Stimulated activated CD4-positive, alpha-beta T cell treated with anti-CD3 and anti-CD28 coated beads, Interleukin-1b, Interleukin-23, amount 100 ng/mL, for 48 hours (primary cell): Measurements from ENCODE around the gene C1orf53.
"Not testable (repeated sequence)": the region's sequence is repeated elsewhere in the genome, so short reads cannot be mapped to it uniquely, and the experiment has no call there.

Experiments
- DNase-seq: peaks from one replicate; pipeline ENCODE4 v3.0.0-alpha.2; 2020

C1orf53 gene

DNA sequence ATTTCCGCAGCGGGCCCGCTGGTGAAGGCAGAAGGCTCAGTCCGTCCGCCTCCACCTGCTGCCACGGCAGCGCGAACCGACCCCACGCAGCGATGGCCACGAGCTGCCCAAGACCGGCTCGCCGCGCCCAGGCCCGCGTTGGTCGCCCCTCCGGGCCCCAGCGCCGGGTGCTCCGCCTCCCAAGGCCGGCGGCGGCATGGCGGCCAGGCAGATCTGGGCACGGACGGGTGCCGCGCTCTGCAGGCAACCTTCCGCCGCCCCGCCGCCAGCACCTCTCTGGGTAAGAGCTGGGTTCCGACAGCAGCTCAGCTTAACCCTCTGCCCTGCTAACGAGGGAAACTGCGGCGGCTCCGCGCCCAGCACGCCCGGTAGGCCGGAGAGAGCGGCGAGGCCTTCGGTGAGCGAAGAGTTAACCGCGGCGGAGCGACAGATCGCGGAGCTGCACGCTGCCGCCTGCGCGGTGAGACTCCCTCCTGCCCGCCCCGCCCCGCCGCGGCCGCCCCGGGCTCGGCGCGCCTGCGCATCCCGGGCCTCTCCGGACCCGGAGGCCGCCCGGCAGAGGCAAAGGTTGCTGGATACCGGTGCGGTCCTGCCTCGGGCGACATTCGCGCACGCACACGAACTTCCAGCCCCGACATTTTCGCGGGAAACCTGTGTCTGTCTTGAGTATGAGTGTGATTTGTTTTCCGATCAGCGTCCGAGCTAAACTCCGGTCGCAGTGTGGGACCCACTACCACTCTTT, at the start of gene C1orf53:
TSS of gene C1orf53 (plus strand) at position 177 of the 742 bp plus-strand sequence. CDS start at position 197, 20 bp downstream.
- peak; percentile 76 for DNase-seq

DNA sequence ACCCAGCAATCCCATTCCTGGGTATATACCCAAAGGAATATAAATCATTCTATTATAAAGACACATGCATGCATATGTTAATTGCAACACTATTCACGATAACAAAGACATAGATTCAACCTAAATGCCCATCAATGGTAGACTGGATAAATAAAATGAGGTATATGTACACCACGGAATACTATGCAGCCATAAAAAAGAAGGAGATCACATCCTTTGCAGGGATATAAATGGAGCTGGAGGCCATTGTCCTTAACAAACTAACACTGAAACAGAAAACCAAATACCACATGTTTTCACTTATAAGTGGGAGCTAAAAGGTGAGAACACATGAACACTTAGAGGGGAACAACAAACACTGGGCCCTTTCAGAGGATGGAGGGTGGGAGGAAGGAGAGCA, 46.7 kb upstream of the C1orf53 start:
- DNase-seq = not testable (repeated sequence)

DNA sequence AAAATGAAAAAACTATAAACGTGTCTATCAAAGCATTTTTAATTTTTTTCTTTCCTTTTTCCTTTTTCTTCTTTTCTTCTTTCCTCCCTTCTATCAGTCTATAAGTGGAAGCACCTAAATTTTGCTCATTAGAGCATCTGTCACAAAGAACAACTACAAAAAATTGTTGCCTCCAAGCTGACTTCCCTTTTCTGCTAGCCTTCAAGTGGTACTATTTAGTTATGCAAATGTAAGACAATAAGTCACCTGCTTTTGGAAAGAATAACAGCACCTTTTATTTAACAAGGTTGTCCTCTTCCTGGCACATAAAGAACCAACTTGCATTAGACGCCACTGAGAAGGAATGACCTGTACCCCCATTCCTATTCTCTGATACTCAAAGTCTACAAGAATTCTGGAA, 45.0 kb upstream of the C1orf53 start:
- no peak for DNase-seq

DNA sequence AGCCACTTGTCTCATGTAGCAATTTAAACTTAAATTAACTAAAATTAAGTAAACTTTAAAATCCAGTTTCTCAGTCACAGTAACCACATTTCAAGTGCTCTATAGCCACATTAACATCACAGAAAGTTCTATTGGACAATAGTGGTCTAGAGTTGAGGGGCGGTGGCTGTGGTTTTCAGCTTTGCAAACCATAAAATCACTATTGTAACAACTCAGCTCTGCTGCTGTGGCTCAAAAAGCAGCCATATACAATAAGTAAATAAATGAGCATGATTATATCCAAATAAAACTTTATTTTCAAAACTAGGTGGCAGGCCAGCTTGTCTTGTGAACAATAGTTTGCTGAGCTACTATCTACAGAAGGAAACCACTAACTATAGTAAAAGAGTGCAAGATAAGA, 43.4 kb upstream of the C1orf53 start:
- no peak for DNase-seq

DNA sequence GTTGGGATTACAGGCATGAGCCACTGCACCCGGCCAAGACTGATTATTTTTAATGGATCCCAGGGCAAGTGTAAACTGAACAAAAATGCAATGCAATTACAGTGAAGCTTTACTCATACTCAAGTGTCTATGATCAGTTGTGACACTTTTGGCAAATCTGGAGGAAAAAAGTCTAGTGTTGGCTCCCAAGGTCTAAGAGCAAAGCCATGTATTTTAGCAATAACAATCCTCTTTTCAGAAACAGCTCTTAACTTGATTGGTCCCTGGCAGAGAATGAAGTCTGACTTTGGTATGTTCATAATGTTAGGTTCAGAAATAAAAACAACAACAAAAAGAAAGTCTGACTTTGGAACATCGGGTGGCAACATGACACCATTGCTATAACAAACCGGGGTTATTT, 40.2 kb upstream of the C1orf53 start:
- no peak for DNase-seq

DNA sequence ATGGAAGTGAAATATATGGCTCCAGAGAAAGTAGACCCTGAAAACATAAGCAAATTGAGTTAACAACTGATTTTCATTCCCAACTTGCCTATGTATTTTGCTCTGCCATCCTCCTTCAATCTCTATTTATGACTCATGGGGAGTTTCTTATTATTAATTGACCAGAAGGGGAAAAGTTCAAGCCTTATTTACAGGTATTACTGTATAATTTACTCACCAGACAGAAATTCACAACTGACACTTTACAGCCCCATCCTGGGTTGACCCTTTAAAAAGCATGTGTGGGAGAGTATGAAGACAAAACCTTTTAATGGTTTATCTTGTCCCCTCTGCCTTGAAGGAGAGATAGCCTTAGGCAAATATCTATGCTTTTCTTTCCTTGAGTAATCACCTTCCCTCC, 39.8 kb upstream of the C1orf53 start:
- no peak for DNase-seq

DNA sequence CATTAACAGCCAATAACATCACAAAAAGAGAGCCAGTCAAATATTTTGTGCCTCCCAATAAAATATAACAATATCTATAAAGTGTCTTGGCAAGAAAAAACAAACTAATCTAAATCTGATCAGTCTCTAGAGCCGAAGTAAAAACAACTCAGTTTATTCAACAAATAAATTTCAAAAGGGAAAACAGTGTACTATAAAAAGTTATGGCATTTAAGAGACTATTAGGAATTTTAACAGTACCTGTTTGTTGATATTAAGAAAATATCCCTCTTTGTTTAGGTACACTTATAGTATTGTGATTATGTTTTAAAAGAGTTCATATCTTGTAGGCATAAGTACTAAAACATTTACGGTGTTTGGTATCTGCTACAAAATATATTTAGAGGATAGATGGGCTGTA, 36.6 kb upstream of the C1orf53 start:
- no peak for DNase-seq

DNA sequence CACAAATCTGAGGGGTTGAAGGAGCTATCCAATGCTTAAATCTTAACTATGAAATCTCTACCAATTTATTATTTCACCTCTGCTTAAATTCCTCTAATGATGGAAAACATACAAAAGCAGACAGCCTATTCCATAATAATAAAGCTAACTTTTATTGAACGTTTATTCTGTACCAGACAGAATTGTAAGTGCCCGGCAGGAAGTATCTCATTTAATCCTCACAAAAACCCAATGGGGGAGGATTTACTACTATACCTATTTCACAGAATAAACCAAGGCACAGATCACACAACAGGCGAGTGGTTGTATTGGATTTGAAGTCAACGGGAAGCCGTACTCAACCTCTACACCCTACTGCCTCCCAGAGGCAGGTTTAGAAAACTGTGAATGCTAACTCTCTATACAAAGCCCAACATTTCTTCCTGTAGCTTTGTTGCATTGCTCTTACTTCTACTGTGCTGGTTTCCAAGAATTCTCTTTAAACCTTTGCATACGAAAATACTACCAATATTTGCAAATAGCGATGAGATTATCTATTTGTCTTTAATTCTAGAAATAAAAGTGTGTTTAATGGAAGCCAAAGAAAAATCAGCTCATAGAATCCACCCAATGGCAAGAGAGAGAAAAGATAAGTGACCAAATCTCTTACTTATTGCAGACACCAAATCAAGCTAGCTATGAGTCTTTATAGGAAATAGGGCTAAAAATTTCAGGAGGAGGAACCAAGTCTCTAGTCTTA, 33.5 kb upstream of the C1orf53 start:
- DNase-seq = peak; percentile 15

DNA sequence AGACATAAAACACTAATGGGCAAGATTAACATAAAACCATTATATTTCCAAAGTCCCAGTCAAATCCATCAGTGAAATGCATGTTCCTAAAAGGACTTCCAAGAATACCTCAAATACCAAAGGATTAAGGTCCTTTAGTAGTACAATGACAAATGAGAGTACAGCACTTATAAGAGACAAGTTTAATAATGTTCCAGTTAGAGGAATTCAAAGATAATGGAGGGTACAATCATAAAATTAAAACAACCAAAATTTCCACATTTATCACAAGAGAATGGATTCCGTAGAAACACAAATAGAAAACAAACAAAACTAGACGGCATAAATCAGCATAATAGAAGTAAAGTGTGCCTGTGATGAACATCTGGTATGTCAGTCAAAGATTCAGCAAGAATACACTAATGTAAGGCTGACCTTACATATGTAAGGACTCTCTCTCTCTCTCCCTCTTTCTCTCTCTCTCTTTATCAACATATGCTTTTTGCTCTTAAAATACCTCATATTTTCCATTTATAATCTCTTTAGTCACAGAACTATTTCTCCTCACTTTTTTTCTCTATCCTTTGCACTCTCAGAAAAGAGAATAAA, 32.8 kb upstream of the C1orf53 start:
- no peak for DNase-seq

DNA sequence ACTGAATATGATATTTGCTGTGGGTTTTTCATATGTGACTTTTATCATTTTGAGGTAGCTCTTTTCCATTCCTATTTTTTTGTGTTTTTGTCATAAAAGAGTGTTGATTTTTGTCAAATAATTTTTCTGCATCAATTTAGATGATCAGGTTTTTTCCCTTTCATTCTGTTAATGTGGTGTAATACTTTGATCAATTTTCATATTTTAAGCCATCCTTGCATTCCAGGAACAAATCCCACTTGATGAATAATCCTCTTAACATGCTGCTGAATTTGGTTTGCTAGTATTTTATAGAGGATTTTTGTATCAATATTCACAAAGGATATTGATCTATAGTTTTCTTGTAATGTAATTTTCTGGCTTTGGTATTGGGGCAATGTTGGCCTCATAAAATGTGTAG, 25.5 kb upstream of the C1orf53 start:
- DNase-seq = no peak

DNA sequence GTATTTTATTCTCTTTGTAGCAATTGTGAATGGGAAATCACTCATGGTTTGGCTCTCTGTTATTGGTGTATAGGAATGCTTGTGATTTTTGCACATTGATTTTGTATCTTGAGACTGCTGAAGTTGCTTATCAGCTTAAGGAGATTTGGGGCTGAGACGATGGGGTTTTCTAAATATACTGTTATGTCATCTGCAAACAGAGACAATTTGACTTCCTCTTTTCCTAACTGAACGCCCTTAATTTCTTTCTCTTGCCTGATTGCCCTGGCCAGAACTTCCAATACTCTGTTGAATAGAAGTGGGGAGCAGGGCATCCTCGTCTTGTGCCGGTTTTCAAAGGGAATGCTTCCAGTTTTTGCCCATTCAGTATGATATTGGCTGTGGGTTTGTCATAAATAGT, 22.0 kb upstream of the C1orf53 start:
- DNase-seq = not testable (repeated sequence)

DNA sequence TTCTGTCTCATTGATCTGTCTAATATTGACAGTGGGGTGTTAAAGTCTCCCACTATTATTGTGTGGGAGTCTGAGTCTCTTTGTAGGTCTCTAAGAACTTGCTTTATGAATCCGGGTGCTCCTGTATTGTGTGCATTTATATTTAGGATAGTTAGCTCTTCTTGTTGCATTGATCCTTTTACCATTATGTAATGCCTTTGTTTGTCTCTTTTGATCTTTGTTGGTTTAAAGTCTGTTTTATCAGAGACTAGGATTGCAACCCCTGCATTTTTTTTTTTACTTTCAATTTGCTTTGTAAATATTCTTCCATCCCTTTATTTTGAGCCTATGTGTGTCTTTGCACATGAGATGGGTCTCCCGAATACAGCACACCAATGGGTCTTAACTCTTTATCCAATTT, 20.2 kb upstream of the C1orf53 start:
- not testable (repeated sequence) for DNase-seq

DNA sequence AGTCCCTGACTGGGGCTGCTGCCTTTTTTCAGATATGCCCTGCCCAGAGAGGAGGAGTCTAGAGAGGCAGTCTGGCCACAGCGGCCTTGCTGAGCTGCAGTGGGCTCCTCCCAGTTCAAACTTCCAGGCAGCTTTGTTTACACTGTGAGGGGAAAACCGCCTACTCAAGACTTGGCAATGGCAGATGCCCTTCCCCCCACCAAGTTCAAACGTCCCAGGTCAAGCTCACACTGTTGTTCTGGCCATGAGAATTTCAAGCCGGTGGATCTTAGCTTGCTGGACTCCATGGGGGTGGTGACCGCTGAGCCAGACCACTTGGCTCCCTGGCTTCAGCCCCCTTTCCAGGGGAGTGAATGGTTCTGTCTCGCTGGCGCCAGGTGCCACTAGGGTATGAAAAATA, 18.3 kb upstream of the C1orf53 start:
- DNase-seq = no peak

DNA sequence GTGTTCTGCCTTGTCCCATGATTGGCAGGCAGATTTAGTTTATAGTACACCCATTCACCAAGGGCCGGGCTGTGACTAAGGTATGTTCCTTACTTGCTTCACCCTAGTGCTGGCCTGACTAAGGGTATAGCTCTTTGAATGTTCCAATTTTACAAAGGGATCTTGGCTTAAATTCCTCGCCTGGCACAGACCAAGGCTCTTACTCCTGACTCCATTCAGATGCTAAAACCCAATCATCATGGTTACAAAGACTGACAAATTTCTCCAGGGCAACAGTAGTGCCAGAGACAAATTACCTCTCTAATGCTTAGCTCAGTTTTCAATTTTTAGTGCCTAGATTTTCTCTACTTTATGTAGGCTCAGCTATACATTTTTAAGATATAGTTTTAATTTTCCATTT, 11.5 kb upstream of the C1orf53 start:
- DNase-seq = no peak

DNA sequence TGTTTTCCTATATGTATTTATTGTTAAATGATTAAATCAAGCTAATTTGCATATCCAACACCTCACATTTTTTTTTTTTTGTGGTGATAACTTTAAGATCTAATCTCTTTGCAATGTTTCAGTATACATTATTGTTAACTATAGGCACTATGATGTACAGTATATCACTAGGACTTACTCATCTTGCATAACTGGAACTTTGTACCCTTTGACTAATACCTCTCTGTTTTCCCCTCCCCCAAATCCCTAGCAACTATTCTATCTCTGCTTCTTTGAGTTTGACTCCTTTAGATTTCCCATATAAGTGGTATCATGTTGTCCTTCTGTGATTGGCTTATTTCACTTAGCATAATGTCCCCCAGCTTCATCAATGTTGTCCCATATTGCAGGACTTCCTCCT, 9.7 kb upstream of the C1orf53 start:
- DNase-seq = no peak

DNA sequence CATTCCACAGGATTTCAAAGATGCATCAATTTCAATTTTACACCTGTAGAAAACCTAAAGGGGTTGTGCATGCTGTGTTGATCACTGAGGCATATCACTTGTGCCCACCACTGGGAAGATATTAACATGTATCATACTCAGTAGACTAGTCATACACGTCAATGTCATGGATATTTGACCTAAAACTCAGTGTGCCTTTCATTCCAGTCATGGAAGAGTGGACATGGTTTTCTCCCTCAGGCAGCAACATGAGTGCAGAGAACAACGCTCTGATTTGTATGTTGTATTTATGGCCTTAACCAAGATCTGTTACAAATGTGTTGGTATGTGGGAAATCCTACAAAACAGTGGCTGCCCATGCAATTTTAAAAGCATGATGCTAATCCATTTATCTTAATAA, 6.1 kb upstream of the C1orf53 start:
- DNase-seq = no peak

DNA sequence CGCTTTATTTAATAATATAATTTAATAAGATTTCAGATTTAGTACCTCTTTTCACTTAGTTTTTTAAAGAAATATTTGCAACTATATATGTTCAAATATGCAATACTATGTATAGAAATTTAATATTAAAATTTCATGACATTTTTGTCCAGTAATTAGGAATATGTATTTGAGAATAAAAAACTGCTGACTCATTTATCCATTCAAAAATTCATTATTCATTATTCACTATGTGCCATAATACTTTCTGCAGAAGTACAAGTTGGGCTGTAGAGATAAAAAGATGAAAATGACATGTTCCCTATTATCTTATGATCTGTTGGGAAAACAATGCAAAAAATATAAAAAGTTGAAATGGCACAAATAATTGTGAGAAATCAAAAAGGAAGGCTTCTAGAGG, 3.4 kb upstream of the C1orf53 start:
- DNase-seq = no peak

DNA sequence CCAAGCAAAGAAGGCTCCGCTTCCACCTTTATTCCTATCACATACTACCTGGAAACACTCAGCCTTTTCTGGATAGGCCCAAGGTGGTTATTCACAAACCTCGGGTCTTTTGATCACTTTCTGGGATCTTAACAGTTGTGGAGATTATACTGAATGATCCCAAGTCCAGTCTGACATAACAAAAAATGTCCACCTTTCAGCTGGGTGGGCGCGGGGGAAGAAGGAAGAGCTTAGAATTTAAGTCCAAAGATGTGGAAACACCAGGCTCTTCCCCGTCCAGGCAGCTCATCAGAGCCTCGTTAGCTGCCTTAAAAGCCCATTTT, 338 bp upstream of the C1orf53 start:
- no peak for DNase-seq

DNA sequence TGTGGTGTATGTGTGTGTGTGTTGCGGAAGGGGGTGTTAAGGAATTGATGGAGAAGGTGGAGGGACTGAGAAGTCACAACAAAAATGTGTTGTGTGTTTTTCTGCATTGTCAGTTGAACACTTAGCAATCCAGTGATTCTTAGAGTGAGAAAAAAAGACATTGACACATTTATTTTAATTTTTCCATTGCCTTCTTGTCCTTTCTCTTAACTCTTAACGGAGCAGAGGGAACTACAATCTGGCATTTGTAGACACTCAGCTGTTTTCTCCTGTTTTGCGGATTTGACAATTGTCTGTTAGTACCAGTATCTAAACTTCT, 725 bp downstream of the C1orf53 start:
- DNase-seq = no peak

DNA sequence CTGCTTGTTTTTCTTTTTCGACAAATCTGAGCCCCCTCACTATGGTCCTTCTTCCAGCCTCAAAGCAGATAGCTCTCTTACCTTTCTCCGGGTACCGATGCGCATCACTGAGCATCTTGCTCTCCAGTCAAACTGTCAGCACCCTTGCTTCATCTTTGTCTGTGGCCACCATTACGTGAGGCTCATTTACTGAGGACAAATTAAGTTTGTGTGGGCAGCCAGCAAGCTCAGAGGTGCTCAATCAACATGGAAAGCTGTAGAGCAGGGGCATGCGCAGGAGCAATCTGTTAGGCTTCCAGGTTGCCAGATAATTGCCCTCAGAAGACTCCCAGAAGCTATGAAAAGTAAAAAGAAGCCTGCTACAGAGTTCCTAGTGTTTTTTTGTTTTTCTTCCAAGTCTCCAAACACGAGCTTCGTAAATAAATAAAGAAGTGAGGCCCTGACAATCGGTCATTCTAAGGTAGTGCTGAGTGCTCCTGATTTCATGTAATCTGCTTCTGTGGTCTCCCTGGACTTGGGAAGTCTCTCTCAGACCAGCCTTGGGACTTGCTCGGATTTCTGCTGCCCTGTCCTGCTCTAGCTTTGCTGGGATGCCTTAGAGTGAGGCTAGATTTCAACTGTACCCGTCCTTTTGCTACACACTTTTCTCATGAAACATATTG, 1.8 kb downstream of the C1orf53 start:
- DNase-seq = no peak

DNA sequence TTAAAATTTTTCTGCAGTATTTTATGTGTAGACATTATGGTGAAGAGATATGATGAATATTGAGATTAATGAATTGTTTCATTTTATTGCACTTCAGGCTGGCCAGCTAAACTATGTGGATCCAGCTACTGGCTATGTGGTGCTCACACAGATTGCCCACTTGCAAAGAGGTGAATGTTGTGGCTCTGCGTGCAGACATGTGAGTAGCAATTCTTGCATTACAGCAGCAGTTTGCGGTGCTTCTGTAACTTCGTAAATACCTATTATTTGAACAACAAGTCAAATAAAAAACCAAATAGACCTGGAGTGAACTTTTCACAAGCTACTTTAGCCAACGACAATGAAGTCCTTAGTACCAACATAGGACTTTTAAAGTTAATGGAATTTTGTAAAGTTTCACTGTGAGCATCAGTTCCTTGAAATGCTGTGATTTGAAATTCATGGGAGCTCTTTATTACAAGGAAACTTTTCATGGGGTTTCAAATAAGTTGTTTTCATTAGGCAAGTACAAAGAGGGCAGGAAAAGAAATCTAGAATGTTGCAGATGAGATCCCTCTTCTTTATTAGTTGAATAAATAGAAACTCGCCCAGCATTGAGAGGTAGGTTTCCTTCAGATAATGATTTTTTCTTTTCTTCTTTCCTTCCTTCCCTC, 3.4 kb downstream of the C1orf53 start:
- no peak for DNase-seq

DNA sequence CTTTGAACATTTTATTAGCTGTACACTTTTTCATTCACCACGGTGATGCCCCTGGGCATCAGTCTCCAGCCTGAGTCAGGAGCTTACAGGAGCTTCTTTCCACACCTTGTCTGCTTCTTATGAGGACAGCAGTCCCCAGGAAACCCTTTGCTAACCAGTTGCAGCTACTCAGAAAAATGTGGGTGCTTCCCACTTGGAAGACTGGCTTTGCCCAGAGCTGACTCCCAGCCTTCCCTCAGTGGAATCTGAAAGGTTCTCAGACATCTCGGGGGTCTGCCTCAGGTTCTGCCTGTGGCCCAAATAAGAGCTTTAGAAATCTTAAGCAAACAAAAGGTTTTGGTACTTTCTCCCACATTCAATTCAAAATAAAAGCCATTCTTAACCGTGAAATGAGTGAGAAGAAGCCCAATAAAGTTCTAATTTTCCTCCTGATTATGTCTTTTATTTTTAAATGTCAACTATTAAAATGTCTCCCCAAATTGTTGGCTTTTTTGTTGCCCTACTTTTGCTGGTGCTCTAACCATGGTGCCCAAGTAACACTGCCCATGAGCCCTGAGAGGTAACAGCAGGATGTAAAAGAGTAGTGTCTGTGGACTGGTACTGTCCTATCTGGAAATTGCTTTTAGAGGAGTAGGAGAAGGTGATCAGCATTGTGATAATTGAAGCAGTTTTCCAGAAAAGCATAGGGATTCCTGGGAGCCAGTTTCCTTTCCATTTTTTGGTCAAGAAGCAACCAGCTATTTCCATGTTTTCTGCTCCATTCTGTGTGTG, 5.6 kb downstream of the C1orf53 start:
- DNase-seq = no peak
